IPS-18a (cell line): Measurements from ENCODE around the gene KBTBD3.
A peak's percentile ranks its signal among the peaks of the same experiment; 100 is the strongest.
"Not testable (repeated sequence)": the region's sequence is repeated elsewhere in the genome, so short reads cannot be mapped to it uniquely, and the experiment has no call there.

Experiments
- H3K27ac ChIP-seq: one replicate; pipeline ENCODE4 v1.5.1; 2013; ENCODE audit warnings: low read length
- H3K27me3 ChIP-seq: one replicate; pipeline ENCODE4 v1.6.1; 2013; ENCODE audit warnings: mild to moderate bottlenecking, low read length; ENCODE audit not compliant: control insufficient read depth, insufficient read depth
- H3K36me3 ChIP-seq: one replicate; pipeline ENCODE4 v1.6.1; 2013; ENCODE audit warnings: low read depth, low read length; ENCODE audit not compliant: control insufficient read depth
- H3K4me1 ChIP-seq: one replicate; pipeline ENCODE4 v1.6.1; 2013; ENCODE audit warnings: low read depth, low read length; ENCODE audit not compliant: control insufficient read depth
- H3K4me3 ChIP-seq: one replicate; pipeline ENCODE4 v1.5.1; 2013; ENCODE audit warnings: low read length
- H3K9ac ChIP-seq: one replicate; pipeline ENCODE4 v1.6.1; 2013; ENCODE audit warnings: mild to moderate bottlenecking, low read length, moderate library complexity
- H3K9me3 ChIP-seq: one replicate; pipeline ENCODE4 v1.6.1; 2013; ENCODE audit warnings: low read depth, low read length; ENCODE audit not compliant: control insufficient read depth

Gene KBTBD3

GRCh38 chr11:106086135-106086534 is 9.0 kb upstream of the KBTBD3 start:
- peaks cover 3% of the 10 kb centered on the region for H3K4me1 ChIP-seq
- H3K4me3 ChIP-seq, result no peak overlapping the region
- H3K9ac ChIP-seq, result no peak overlapping the region
- H3K27ac ChIP-seq, result no peak overlapping the region
- H3K9me3 ChIP-seq, result no peaks in the 10 kb centered on the region
- H3K27me3 ChIP-seq, result no peaks in the 10 kb centered on the region
- H3K36me3 ChIP-seq, result peaks cover 61% of the 10 kb centered on the region

- no peaks in the 10 kb centered on the region for H3K27me3 ChIP-seq
- peaks cover 8% of the 10 kb centered on the region for H3K4me1 ChIP-seq
- H3K36me3 ChIP-seq, result peaks cover 58% of the 10 kb centered on the region
- H3K9me3 ChIP-seq, result no peaks in the 10 kb centered on the region
- no peak overlapping the region for H3K27ac ChIP-seq
- no peak overlapping the region for H3K9ac ChIP-seq
- no peak overlapping the region for H3K4me3 ChIP-seq
Measured at GRCh38 chr11:106082096-106082495, 4.9 kb upstream of the KBTBD3 start.

- peak within 1 kb of the TSS; percentile 90 for H3K4me3 ChIP-seq
- peak within 1 kb of the TSS; percentile 93 for H3K27ac ChIP-seq
- H3K9ac ChIP-seq, result peak within 1 kb of the TSS; percentile 98
- H3K4me1 ChIP-seq, result peaks cover 16% of the 10 kb centered on the region
- H3K36me3 ChIP-seq, result peaks cover 33% of the 10 kb centered on the region
- H3K27me3 ChIP-seq, result no peaks in the 10 kb centered on the region
- no peaks in the 10 kb centered on the region for H3K9me3 ChIP-seq
Measured at GRCh38 chr11:106077609-106078455, 685 bp upstream of the KBTBD3 start, which contains the start of gene AASDHPPT. Gene AASDHPPT (plus strand): TSS chr11:106077662. CDS start chr11:106077711, 49 bp downstream.

- Histone ChIP-seq H3K27me3 (no peaks in the 10 kb centered on the region), H3K36me3 (peaks cover 22% of the 10 kb centered on the region), H3K4me1 (peaks cover 13% of the 10 kb centered on the region), H3K27ac (peak overlapping the region; percentile 93), H3K9ac (peak overlapping the region; percentile 76), H3K4me3 (peak overlapping the region; percentile 90), H3K9me3 (no peaks in the 10 kb centered on the region)
Measured at GRCh38 chr11:106076171-106076918, 802 bp downstream of the KBTBD3 start.

- no peaks in the 10 kb centered on the region for H3K27me3 ChIP-seq
- no peak overlapping the region for H3K4me3 ChIP-seq
- no peak overlapping the region for H3K9ac ChIP-seq
- no peaks in the 10 kb centered on the region for H3K36me3 ChIP-seq
- no peaks in the 10 kb centered on the region for H3K9me3 ChIP-seq
- H3K27ac ChIP-seq, result no peak overlapping the region
- H3K4me1 ChIP-seq, result peaks cover 8% of the 10 kb centered on the region
Measured at GRCh38 chr11:106072804-106073203, 4.3 kb downstream of the KBTBD3 start.

- Histone ChIP-seq H3K9me3 (no peaks in the 10 kb centered on the region), H3K4me1 (peaks cover under 1% of the 10 kb centered on the region), H3K27ac (no peak overlapping the region), H3K36me3 (no peaks in the 10 kb centered on the region), H3K27me3 (no peaks in the 10 kb centered on the region), H3K9ac (no peak overlapping the region), H3K4me3 (no peak overlapping the region)
Measured at GRCh38 chr11:106070606-106071005, 6.5 kb downstream of the KBTBD3 start.

GRCh38 chr11:106063009-106063408 is 14.1 kb downstream of the KBTBD3 start:
- H3K9ac ChIP-seq, result no peak overlapping the region
- no peak overlapping the region for H3K4me3 ChIP-seq
- H3K27me3 ChIP-seq, result no peaks in the 10 kb centered on the region
- peaks cover 4% of the 10 kb centered on the region for H3K4me1 ChIP-seq
- H3K36me3 ChIP-seq, result no peaks in the 10 kb centered on the region
- H3K27ac ChIP-seq, result no peak overlapping the region
- H3K9me3 ChIP-seq, result no peaks in the 10 kb centered on the region

- peaks cover 4% of the 10 kb centered on the region for H3K4me1 ChIP-seq
- no peaks in the 10 kb centered on the region for H3K27me3 ChIP-seq
- H3K4me3 ChIP-seq, result no peak overlapping the region
- H3K9ac ChIP-seq, result no peak overlapping the region
- H3K27ac ChIP-seq, result no peak overlapping the region
- H3K36me3 ChIP-seq, result no peaks in the 10 kb centered on the region
- no peaks in the 10 kb centered on the region for H3K9me3 ChIP-seq
Measured at GRCh38 chr11:106061954-106062949, 14.9 kb downstream of the KBTBD3 start.

- Histone ChIP-seq H3K27ac (no peak overlapping the region), H3K9me3 (no peaks in the 10 kb centered on the region), H3K4me1 (peaks cover 4% of the 10 kb centered on the region), H3K9ac (no peak overlapping the region), H3K36me3 (no peaks in the 10 kb centered on the region), H3K27me3 (no peaks in the 10 kb centered on the region), H3K4me3 (no peak overlapping the region)
Measured at GRCh38 chr11:106061249-106061784, 15.8 kb downstream of the KBTBD3 start.

GRCh38 chr11:106059617-106060016 is 17.5 kb downstream of the KBTBD3 start:
- Histone ChIP-seq H3K27ac (no peak overlapping the region), H3K4me1 (peaks cover 4% of the 10 kb centered on the region), H3K9ac (no peak overlapping the region), H3K36me3 (no peaks in the 10 kb centered on the region), H3K27me3 (no peaks in the 10 kb centered on the region), H3K9me3 (no peaks in the 10 kb centered on the region), H3K4me3 (no peak overlapping the region)

- not testable (repeated sequence) for H3K27me3 ChIP-seq, H3K4me3 ChIP-seq, H3K9me3 ChIP-seq, H3K4me1 ChIP-seq, H3K9ac ChIP-seq, H3K27ac ChIP-seq, H3K36me3 ChIP-seq
Measured at GRCh38 chr11:106058377-106058776, 18.8 kb downstream of the KBTBD3 start.
